Neural progenitor cell (in vitro differentiated cells): ENCODE data around the gene SUSD6.
"Not testable (repeated sequence)": the region's sequence is repeated elsewhere in the genome, so short reads cannot be mapped to it uniquely, and the experiment has no call there.

Experiments used
- CTCF ChIP-seq: fragments of 200-600 bp; sonication (generic); IDR thresholded peaks from 2 replicates; pipeline ENCODE4 v1.5.1; 2017; ENCODE audit warnings: antibody characterized with exemption, mild to moderate bottlenecking
- EZH2 ChIP-seq: fragments of 200-600 bp; sonication (generic); IDR thresholded peaks from 2 replicates; pipeline ENCODE4 v1.6.1; 2017; ENCODE audit warnings: antibody characterized with exemption, mild to moderate bottlenecking, moderate library complexity

GRCh38 chr14:69731919-69732598 is 120.7 kb downstream of the SUSD6 start:
- TF ChIP-seq CTCF, EZH2: not testable (repeated sequence)
